HG03066 (cell line): ENCODE results near the gene CRHR1.
"Not testable (repeated sequence)": the region's sequence is repeated elsewhere in the genome, so short reads cannot be mapped to it uniquely, and the experiment has no call there.

ENCODE experiments used
- ATAC-seq: cut with Tn5 transposase; IDR thresholded peaks from one replicate; pipeline ENCODE4 v1.9.1; 2021; ENCODE audit warnings: low read depth; ENCODE audit not compliant: unreplicated experiment

The CRHR1 gene

GRCh38 chr17:45857977-45858708 is 74.0 kb downstream of the CRHR1 start:
- no peak for ATAC-seq

GRCh38 chr17:45861165-45861564 is 77.0 kb downstream of the CRHR1 start:
- ATAC-seq, result no peak

DNA sequence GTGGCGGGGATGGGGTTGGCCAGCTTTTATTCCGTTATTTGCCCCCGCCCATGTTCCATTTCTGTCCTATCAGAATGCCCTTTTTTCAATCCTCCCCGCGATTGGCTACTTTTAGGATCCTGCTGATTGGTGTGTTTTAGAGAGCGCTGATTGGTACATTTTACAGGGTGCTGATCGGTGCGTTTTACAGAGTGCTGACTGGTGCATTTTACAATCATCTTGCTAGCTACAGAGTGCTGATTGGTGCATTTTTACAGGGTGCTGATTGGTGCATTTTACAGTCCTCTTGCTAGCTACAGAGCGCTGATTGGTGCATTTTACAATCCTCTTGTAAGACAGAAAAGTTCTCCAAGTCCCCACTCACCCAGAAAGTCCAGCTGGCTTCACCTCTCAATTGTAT is 78.0 kb downstream of the CRHR1 start:
- not testable (repeated sequence) for ATAC-seq

- ATAC-seq, result no peak
These were observed 79.9 kb downstream of the CRHR1 start for GRCh38 chr17:45863857-45864654.

DNA sequence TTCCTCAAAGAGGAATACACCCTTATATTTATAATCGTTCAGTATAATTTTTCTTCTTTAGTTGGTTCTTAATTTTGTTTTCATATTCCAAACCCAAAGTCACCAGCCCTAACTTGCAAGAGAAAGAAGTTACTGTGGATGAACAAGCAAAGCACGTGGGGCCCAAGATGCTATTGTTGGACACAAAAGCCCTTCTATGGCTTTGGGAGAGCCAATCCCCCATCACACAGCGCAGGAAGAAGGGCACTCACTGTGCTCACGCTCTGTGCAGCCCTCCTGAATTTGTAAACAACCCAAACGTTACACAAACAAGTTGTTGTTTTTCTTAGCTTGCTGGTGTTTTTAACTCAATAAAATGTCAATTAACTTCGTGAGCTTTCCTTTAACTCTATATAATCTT is 83.1 kb downstream of the CRHR1 start:
- no peak for ATAC-seq

GRCh38 chr17:45867702-45868101 is 83.6 kb downstream of the CRHR1 start:
- ATAC-seq, result no peak

- no peak for ATAC-seq
These were observed 84.2 kb downstream of the CRHR1 start for GRCh38 chr17:45868276-45868675.

- no peak for ATAC-seq
These were observed 85.7 kb downstream of the CRHR1 start for GRCh38 chr17:45869676-45870341.

- no peak for ATAC-seq
These were observed 86.3 kb downstream of the CRHR1 start for GRCh38 chr17:45870342-45870974.

- ATAC-seq, result no peak
These were observed 87.6 kb downstream of the CRHR1 start for GRCh38 chr17:45871718-45872117.

- no peak for ATAC-seq
These were observed 89.6 kb downstream of the CRHR1 start for GRCh38 chr17:45873728-45874127.

GRCh38 chr17:45874151-45874550 is 90.0 kb downstream of the CRHR1 start:
- ATAC-seq, result no peak

DNA sequence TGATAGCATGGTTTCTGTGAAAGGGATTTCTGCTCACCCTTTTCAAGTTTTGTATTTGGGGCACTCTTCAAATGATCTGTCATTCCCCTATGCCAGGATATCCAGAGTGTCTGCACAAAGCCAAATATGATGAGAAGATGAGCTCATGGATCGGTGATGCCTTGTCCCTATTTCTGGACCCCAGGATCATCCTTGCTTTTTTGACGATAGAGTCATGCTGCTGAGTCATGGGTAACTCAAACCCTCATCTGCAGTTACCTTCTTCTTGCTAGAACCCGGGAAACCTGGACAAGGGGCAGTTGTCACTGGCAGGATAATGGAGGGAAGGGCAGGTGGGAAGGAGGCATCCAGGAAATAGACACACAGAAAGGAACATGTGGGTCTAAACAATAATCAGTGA is 92.4 kb downstream of the CRHR1 start:
- ATAC-seq, result no peak

- ATAC-seq, result no peak
These were observed 93.3 kb downstream of the CRHR1 start for GRCh38 chr17:45877467-45877866.

- no peak for ATAC-seq
These were observed 98.9 kb downstream of the CRHR1 start for GRCh38 chr17:45883063-45883462.
